Choroid plexus epithelial cell (primary cell): ENCODE results near the gene MROH7.

Experiments used
- DNase-seq: peaks from one replicate; pipeline ENCODE4 v3.0.0-alpha.2; 2010; ENCODE audit warnings: low read depth
- H3K4me3 ChIP-seq: 2 replicates; pipeline ENCODE4 v1.5.1; 2011; ENCODE audit warnings: low read depth, mild to moderate bottlenecking, control low read depth, low read length, moderate library complexity
- TF ChIP-seq, protein P1 (sequence below): conservative IDR thresholded peaks from 2 replicates; pipeline ENCODE4 v1.5.1; 2011; ENCODE audit warnings: low read depth, mild to moderate bottlenecking, control low read depth, inconsistent platforms, low read length, moderate library complexity

The MROH7 gene

DNA sequence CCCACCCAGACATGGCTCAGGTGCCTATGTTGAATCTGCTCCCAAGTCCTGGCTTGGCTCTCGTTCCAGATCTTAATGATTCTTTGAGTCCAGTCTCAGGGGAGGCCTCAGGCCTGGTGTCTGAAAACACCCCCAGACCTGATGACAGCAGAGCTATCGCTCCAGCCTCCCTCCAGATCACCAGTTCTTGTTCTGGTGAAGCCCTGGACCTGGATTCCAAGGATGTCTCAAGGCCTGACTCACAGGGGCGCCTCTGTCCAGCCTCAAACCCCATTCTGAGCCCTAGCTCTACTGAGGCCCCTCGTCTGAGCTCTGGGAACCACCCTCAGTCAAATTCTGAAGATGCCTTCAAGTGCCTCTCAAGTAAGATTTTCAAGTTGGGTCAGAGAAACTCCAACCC is 11.4 kb downstream of the MROH7 start:
- no peak overlapping the region for H3K4me3 ChIP-seq
- TF ChIP-seq, protein P1, sequence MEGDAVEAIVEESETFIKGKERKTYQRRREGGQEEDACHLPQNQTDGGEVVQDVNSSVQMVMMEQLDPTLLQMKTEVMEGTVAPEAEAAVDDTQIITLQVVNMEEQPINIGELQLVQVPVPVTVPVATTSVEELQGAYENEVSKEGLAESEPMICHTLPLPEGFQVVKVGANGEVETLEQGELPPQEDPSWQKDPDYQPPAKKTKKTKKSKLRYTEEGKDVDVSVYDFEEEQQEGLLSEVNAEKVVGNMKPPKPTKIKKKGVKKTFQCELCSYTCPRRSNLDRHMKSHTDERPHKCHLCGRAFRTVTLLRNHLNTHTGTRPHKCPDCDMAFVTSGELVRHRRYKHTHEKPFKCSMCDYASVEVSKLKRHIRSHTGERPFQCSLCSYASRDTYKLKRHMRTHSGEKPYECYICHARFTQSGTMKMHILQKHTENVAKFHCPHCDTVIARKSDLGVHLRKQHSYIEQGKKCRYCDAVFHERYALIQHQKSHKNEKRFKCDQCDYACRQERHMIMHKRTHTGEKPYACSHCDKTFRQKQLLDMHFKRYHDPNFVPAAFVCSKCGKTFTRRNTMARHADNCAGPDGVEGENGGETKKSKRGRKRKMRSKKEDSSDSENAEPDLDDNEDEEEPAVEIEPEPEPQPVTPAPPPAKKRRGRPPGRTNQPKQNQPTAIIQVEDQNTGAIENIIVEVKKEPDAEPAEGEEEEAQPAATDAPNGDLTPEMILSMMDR: no peak
- peak; percentile 37 for DNase-seq

DNA sequence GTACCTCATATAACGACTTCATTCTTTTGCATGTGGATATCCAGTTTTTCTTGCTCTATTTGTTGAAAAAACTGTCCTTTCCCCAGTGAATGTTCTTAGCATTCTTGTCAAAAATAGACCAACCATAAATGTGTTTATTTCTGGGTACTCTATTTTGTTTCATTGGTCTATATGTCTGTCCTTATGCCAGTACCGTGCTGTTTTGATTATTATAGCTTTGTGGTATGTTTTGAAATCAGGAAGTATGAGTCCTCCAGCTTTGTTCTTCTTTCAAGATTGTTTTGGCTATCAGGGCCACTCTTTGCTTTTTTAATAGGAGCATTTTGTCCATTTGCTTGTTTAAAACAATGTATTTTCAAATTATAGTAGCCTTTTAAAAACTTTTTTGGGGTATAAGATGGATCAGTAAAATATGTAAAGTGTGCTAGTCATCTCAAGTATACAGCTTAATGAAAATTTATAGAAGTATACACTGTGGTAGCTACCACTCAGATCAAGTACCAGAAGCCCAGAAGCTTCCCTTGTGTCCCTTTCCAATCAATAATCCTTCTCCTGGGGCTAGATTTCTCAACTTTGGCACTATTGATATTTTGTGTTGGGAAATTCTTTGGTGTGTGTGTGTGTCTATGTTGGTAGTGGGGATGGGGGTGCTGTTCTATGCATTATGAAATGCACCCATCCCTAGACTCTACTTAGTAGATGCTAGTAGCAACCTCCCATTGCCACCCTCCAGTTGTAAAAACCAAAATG is 16.8 kb downstream of the MROH7 start:
- no peak overlapping the region for H3K4me3 ChIP-seq
- TF ChIP-seq, protein P1: no peak

DNA sequence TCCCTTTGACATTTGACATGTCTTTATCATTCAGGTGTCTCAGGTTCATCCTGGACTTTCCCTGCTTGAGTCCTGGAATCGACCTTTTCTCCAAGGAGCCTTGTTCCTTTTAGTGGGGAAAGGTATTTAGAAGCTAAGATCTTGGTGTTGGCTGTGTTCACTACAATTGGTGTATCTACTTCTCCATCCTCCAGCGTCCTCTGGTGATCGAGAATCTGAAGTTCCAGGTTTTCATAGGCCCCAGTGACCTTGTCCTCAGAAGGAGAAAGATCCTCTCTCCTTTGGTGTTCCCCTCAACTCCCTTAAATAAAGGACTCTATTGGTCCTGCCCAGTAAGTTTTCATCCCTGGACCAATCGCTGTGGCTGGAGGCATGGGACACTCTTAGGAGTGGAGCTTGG is 22.1 kb downstream of the MROH7 start:
- TF ChIP-seq, protein P1: peak; percentile 10
- peak; percentile 5 for DNase-seq

More for the DNA sequence above, 16.8 kb downstream of the MROH7 start:
- no peak for DNase-seq

DNA sequence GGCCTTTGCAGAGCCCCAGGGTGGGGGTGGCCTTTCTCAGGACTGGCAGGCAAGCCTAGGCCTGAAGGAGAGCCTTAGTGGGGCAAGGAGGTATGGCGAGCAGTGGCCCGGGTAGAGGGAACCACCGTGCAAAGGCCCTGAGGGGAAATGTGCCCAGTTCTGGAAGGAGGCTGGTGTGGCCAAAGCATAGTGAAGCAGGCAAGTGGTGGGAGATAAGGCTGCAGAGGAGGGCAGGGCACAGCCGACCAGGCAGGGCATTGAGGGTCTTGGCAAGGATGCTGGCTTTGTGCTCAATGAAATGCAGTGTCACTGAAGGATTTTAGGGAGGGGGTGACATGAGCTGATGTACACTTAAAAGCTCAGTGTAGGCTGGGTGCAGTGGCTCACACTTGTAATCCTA is 22.8 kb downstream of the MROH7 start:
- DNase-seq: no peak
- TF ChIP-seq, protein P1: no peak
- H3K4me3 ChIP-seq: no peak overlapping the region

More for the DNA sequence above, 22.1 kb downstream of the MROH7 start:
- no peak overlapping the region for H3K4me3 ChIP-seq

DNA sequence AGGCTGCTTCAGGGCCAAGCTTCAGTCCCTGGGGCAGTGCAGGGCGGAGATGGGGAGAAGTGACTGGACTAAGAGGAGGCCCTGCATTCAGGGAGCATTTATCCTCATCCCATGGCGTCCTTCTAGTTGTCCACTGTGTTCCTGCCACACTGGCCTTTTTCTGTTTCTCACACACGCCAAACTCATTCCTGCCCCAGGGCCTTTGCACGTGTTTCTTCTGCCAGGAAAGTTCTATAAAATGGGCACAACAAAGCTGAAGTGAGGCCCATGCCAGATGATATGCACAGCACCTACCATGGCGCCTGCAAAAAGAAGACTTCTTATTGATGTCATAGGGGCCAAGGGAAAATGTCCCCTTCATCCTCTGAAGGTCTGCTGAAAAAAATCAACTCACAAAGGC is 24.3 kb downstream of the MROH7 start:
- no peak for DNase-seq
- TF ChIP-seq, protein P1: no peak
- H3K4me3 ChIP-seq: no peak overlapping the region

DNA sequence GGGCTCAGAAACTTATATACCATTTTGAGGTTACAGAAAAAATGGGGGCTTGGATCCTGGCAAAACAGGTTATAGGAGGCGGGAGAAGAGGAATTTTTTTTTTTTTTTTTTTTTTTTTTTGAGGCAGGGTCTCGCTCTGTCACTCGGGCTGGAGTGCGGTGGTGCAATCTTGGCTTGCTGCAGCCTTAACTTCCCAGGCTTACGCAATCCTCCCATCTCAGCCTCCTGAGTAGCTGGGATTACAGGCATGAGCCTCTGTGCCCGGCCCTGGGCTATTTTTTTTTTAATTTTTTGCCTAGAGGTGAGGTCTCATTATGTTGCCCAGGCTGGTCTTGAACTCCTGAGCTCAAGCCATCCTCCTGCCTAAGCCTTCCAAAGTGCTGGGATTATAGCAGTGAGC is 24.7 kb downstream of the MROH7 start:
- TF ChIP-seq, protein P1: no peak
- DNase-seq: no peak

DNA sequence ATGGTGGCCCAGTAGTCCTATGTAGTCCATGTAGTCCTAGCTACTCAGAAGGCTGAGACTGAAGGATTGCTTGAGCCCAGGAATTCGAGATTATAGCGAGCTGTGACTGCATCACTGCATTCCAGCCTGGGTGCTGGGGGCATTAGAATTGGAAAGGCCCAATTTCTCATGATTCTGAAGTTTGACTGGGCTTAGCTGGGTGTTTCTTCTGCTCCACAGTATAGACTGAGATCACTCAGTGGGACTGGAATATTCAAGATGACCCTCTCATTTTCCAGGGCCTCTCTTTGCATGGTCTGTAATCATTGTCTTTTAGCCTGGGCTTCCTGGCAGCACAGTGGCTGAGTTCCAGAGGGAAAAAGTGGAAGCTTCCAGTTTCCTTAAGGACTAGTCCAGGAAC is 26.2 kb downstream of the MROH7 start:
- no peak overlapping the region for H3K4me3 ChIP-seq
- DNase-seq: no peak
- TF ChIP-seq, protein P1: no peak

More for the DNA sequence above, 24.7 kb downstream of the MROH7 start:
- H3K4me3 ChIP-seq: no peak overlapping the region
